Gastroesophageal sphincter (tissue), 4 donors: ENCODE data around the gene FOCAD. TPM values are rescaled to one million over a fixed set of nuclear protein-coding genes. Genes with fewer than 3 reads are reported as not detected.

Experiments used
- ATAC-seq: fragments of 150-250 bp; one replicate; pipeline ENCODE4 v1.9.1; 2016; ENCODE audit warnings: mild to moderate bottlenecking, moderate library complexity
- H3K27ac ChIP-seq, 4 donors: fragments of 200-600 bp; sonication (generic) in 3 of 4; 1 replicate in 3 of 4; 2 replicates in 1 of 4; pipeline ENCODE4 v1.5.1; 2016 to 2019
- H3K27me3 ChIP-seq: fragments of 200-600 bp; sonication (generic); one replicate; pipeline ENCODE4 v1.5.1; 2019
- H3K36me3 ChIP-seq, 2 donors: fragments of 200-600 bp; sonication (generic); one replicate each; pipeline ENCODE4 v1.5.1; 2019; ENCODE audit warnings: control low read depth in 1 of 2
- H3K4me1 ChIP-seq, 3 donors: fragments of 200-600 bp; sonication (generic); 1 replicate in 2 of 3; 2 replicates in 1 of 3; pipeline ENCODE4 v1.5.1; 2016 to 2019; ENCODE audit warnings: control low read depth in 2 of 3
- H3K4me3 ChIP-seq, 2 donors: fragments of 200-600 bp; sonication (generic); one replicate each; pipeline ENCODE4 v1.5.1; 2019; ENCODE audit warnings: mild to moderate bottlenecking in 1 of 2, moderate library complexity in 1 of 2
- H3K9me3 ChIP-seq, 3 donors: fragments of 200-600 bp; sonication (generic); one replicate each; pipeline ENCODE4 v1.5.1; 2017 to 2019; ENCODE audit warnings: control low read depth in 2 of 3
- CTCF ChIP-seq, 4 experiments: fragments of 200-600 bp in 2 of 4; fragments of 450-650 bp in 2 of 4; sonication (generic) in 1 of 4; IDR thresholded peaks; one replicate each; pipeline ENCODE4 v1.5.1; 2017 to 2019; ENCODE audit warnings: antibody characterized with exemption in 4 of 4, mild to moderate bottlenecking in 2 of 4, moderate library complexity in 2 of 4
- EP300 ChIP-seq: sonication (generic); formaldehyde crosslinking; IDR thresholded peaks from one replicate; pipeline ENCODE4 v1.6.1; 2017; ENCODE audit warnings: antibody characterized with exemption, mild to moderate bottlenecking
- POLR2A ChIP-seq, 2 donors: fragments of 450-650 bp; IDR thresholded peaks; one replicate each; pipeline ENCODE4 v1.6.1; 2017; ENCODE audit warnings: antibody characterized with exemption in 2 of 2, mild to moderate bottlenecking in 2 of 2, moderate library complexity in 1 of 2
- POLR2AphosphoS5 ChIP-seq: sonication (generic); formaldehyde crosslinking; IDR thresholded peaks from one replicate; pipeline ENCODE4 v1.6.1; 2017; ENCODE audit warnings: antibody characterized with exemption
- WGBS, 2 donors: methylation state at CpG; one replicate each; pipeline ENCODE4 v1.1.5; 2018; ENCODE audit warnings: low coverage in 1 of 2; 5-methylcytosine and 5-hydroxymethylcytosine counted together
- total RNA-seq, 4 donors: library from RNA; depleted of rRNA; stranded (reverse); fragments of >200 nt; gene quantifications; one replicate each; pipeline ENCODE4 v1.1.0, GENCODE V29; 2016

FOCAD gene
- total RNA-seq, 4 donors from 2014 or later: 23.0 to 35.9 (median 30.4) TPM

GRCh38 chr9:20995616-20996015 is 311.6 kb downstream of the FOCAD start:
- Histone ChIP-seq H3K9me3 (peaks cover 0 to 4% (median 0%) of the 10 kb centered on the region in 3 donors), H3K27ac (no peak overlapping the region), H3K36me3 (peaks cover 0 to 18% of the 10 kb centered on the region in 2 donors), H3K4me1 (peaks cover 0 to 26% (median 0%) of the 10 kb centered on the region in 3 donors), H3K27me3 (no peaks in the 10 kb centered on the region), H3K4me3 (no peak overlapping the region)
- 55 to 71% methylated on average over 2 of the region's 2 CpGs for WGBS, 2 donors
- TF ChIP-seq POLR2AphosphoS5 (no peak), EP300 (no peak)
- no peak for ATAC-seq

- 55 to 76% methylated on average over 2 of the region's 2 CpGs for WGBS, 2 donors
- Histone ChIP-seq H3K27ac (peak overlapping the region in 1 of 4 donors; percentile 45), H3K4me1 (peaks cover 0 to 26% (median 0%) of the 10 kb centered on the region in 3 donors), H3K4me3 (no peak overlapping the region), H3K27me3 (no peaks in the 10 kb centered on the region), H3K36me3 (peaks cover 0 to 17% of the 10 kb centered on the region in 2 donors), H3K9me3 (peaks cover 0 to 14% (median 0%) of the 10 kb centered on the region in 3 donors)
- ATAC-seq: no peak
- no peak for TF ChIP-seq CTCF (IDR thresholded peaks at IDR 0.05)
- TF ChIP-seq EP300: no peak
- no peak for TF ChIP-seq POLR2A (IDR thresholded peaks at IDR 0.05)
- TF ChIP-seq POLR2AphosphoS5: no peak
Measured at GRCh38 chr9:20996809-20997208, 312.8 kb downstream of the FOCAD start.

GRCh38 chr9:20997503-20998076 is 313.5 kb downstream of the FOCAD start:
- H3K9me3 ChIP-seq: peaks cover 0 to 14% (median 0%) of the 10 kb centered on the region in 3 donors
- peak overlapping the region in 3 of 4 donors; percentile 2 to 45 (median 26) for H3K27ac ChIP-seq
- H3K27me3 ChIP-seq: no peaks in the 10 kb centered on the region
- WGBS, 2 donors: 75 to 79% methylated on average over 2 of the region's 2 CpGs
- TF ChIP-seq EP300 (no peak), POLR2AphosphoS5 (no peak), POLR2A (IDR thresholded peaks at IDR 0.05) (no peak), CTCF (IDR thresholded peaks at IDR 0.05) (no peak)
- no peak for ATAC-seq
- H3K36me3 ChIP-seq: peaks cover 0 to 15% of the 10 kb centered on the region in 2 donors
- H3K4me1 ChIP-seq: peaks cover 0 to 26% (median 0%) of the 10 kb centered on the region in 3 donors
- no peak overlapping the region for H3K4me3 ChIP-seq

GRCh38 chr9:21001581-21001980 is 317.5 kb downstream of the FOCAD start:
- no peak for ATAC-seq
- no peak overlapping the region for H3K4me3 ChIP-seq
- H3K36me3 ChIP-seq: peaks cover 0 to 24% of the 10 kb centered on the region in 2 donors
- no peak overlapping the region for H3K27ac ChIP-seq
- no peaks in the 10 kb centered on the region for H3K27me3 ChIP-seq
- H3K4me1 ChIP-seq: peaks cover 0 to 16% (median 0%) of the 10 kb centered on the region in 3 donors
- no peak for TF ChIP-seq POLR2AphosphoS5
- TF ChIP-seq POLR2A (IDR thresholded peaks at IDR 0.05): no peak
- no peak for TF ChIP-seq CTCF (IDR thresholded peaks at IDR 0.05)
- no peak for TF ChIP-seq EP300
- WGBS, 2 donors: 7 to 13% methylated on average over 1 of the region's 1 CpG
- peaks cover 0 to 14% (median 0%) of the 10 kb centered on the region in 3 donors for H3K9me3 ChIP-seq

- H3K36me3 ChIP-seq: peaks cover 0 to 28% of the 10 kb centered on the region in 2 donors
- ATAC-seq: no peak
- WGBS, 2 donors: 54 to 55% methylated on average over 2 of the region's 2 CpGs
- TF ChIP-seq CTCF (IDR thresholded peaks at IDR 0.05): no peak
- TF ChIP-seq POLR2A (IDR thresholded peaks at IDR 0.05): no peak
- TF ChIP-seq POLR2AphosphoS5: no peak
- no peak for TF ChIP-seq EP300
- H3K4me3 ChIP-seq: no peak overlapping the region
- no peak overlapping the region for H3K27ac ChIP-seq
- no peaks in the 10 kb centered on the region for H3K27me3 ChIP-seq
- H3K9me3 ChIP-seq: peaks cover 0 to 14% (median 0%) of the 10 kb centered on the region in 3 donors
- peaks cover 0 to 11% (median 0%) of the 10 kb centered on the region in 3 donors for H3K4me1 ChIP-seq
Measured at GRCh38 chr9:21002040-21002439, 318.0 kb downstream of the FOCAD start.
